ENCODE results near the gene CREBBP. TPM values are rescaled to one million over a fixed set of nuclear protein-coding genes. Genes with fewer than 3 reads are reported as not detected.

The CREBBP gene
- total RNA-seq, 2 donors from 2014 or later = 35.3 to 57.7 TPM

DNA sequence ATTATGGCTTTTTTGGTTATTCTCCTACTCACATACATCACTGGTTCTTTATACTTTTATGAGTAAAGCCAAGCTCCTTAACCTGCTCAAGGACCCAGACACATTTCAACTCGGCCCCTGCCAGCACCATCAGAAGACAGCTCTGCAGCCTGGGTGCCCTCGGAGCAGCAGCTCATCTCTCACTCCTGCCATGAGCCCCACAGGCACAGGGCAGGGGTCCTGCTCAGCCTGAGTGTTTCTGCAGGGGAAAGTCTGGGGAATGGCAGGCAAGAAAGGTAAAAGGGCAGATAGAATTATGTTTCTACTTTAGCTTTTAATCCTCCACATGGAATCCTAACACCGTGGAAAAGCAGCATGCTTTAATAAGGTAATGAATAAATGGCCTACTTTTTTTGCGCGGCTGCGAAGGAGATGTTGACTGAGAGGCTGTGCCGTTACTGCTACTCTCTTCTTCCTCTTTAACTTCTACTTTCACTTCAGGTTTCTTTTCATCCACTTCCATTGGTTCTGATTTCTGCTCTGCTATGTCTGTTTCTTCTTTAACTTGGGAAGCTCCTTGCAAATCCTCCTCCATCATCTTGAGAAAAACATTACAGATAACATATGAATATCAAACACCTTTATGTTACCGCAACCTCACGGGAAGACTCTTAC lies 113.1 kb downstream of the CREBBP start:
- no peak for TF ChIP-seq POLR2A (IDR thresholded peaks at IDR 0.05)
- TF ChIP-seq, protein P1, sequence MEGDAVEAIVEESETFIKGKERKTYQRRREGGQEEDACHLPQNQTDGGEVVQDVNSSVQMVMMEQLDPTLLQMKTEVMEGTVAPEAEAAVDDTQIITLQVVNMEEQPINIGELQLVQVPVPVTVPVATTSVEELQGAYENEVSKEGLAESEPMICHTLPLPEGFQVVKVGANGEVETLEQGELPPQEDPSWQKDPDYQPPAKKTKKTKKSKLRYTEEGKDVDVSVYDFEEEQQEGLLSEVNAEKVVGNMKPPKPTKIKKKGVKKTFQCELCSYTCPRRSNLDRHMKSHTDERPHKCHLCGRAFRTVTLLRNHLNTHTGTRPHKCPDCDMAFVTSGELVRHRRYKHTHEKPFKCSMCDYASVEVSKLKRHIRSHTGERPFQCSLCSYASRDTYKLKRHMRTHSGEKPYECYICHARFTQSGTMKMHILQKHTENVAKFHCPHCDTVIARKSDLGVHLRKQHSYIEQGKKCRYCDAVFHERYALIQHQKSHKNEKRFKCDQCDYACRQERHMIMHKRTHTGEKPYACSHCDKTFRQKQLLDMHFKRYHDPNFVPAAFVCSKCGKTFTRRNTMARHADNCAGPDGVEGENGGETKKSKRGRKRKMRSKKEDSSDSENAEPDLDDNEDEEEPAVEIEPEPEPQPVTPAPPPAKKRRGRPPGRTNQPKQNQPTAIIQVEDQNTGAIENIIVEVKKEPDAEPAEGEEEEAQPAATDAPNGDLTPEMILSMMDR (IDR thresholded peaks at IDR 0.05) = no peak
- Histone ChIP-seq H3K27me3 (no peaks in the 10 kb centered on the region), H3K27ac (no peak overlapping the region), H3K4me3 (no peak overlapping the region), H3K36me3 (replicated peaks in 1 of 2; ENCODE audit: insufficient read depth in 1 of 2, low read depth in 2 of 2) (peaks cover 16 to 31% of the 10 kb centered on the region in 2 donors), H3K4me1 (peaks cover 3% of the 10 kb centered on the region), H3K9me3 (no peaks in the 10 kb centered on the region)
- DNase-seq (no peak), ATAC-seq (no peak)
- 83 to 93% methylated on average over 9 of the region's 9 CpGs for WGBS, 2 donors
- intact Hi-C loops (cut with DNase I) = no loop called here

DNA sequence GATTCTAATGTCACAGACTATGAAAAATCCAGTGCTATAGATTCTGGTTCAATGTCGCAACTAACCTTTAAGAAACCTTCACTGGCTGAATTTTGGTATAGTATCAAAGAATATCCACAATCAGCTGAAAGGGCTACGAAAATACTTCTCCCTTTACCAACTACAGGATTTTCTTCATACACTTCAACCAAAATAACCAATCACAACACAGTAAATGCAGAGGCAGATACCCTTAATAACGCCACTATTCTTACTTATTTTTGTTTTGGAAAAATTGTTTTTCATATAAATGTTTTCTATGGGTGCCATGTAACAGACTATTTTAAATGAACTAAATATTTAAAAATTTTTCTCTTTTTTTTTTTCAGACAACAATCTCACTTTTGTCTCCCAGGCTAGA lies 114.3 kb downstream of the CREBBP start:
- Histone ChIP-seq H3K4me1 (no peaks in the 10 kb centered on the region), H3K4me3 (no peak overlapping the region), H3K27ac (no peak overlapping the region), H3K27me3 (no peaks in the 10 kb centered on the region), H3K9me3 (no peaks in the 10 kb centered on the region), H3K36me3 (replicated peaks in 1 of 2; ENCODE audit: insufficient read depth in 1 of 2, low read depth in 2 of 2) (peaks cover 16 to 35% of the 10 kb centered on the region in 2 donors)
- ATAC-seq (no peak), DNase-seq (no peak)
- 96% methylated on average over 3 of the region's 3 CpGs for WGBS, 2 donors
- no peak for TF ChIP-seq POLR2A (IDR thresholded peaks at IDR 0.05)
- TF ChIP-seq, protein P1 (IDR thresholded peaks at IDR 0.05) = no peak
- intact Hi-C loops (cut with DNase I) = no loop called here

DNA sequence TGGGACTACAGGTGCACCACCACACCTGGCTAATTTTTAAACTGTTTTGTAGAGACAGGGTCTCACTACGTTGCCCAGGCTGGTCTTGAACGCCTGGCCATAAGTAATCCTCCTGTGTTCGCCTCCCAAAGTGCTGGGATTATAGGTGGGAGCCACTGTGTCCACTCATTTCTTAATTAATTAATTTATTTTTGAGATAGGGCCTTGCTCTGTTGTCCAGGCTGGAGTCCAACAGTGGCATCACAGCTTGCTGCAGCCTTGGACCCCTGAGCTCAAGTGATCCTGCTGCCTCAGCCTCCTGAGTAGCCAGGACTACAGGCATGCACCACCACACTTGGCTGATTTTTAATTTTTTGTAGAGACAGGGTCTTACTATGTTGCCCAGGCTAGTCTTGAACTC lies 116.1 kb downstream of the CREBBP start:
- no peak for DNase-seq
- H3K27ac ChIP-seq = no peak overlapping the region
- TF ChIP-seq, protein P1 (IDR thresholded peaks at IDR 0.05) = no peak
- no peak for TF ChIP-seq POLR2A (IDR thresholded peaks at IDR 0.05)
- no peaks in the 10 kb centered on the region for H3K9me3 ChIP-seq
- intact Hi-C loops (cut with DNase I) = no loop called here
- no peaks in the 10 kb centered on the region for H3K27me3 ChIP-seq
- H3K36me3 ChIP-seq (replicated peaks in 1 of 2; ENCODE audit: insufficient read depth in 1 of 2, low read depth in 2 of 2) = peaks cover 6 to 30% of the 10 kb centered on the region in 2 donors
- ATAC-seq = no peak
- 88 to 96% methylated on average over 3 of the region's 3 CpGs for WGBS, 2 donors
- H3K4me3 ChIP-seq = no peak overlapping the region
- H3K4me1 ChIP-seq = no peaks in the 10 kb centered on the region

DNA sequence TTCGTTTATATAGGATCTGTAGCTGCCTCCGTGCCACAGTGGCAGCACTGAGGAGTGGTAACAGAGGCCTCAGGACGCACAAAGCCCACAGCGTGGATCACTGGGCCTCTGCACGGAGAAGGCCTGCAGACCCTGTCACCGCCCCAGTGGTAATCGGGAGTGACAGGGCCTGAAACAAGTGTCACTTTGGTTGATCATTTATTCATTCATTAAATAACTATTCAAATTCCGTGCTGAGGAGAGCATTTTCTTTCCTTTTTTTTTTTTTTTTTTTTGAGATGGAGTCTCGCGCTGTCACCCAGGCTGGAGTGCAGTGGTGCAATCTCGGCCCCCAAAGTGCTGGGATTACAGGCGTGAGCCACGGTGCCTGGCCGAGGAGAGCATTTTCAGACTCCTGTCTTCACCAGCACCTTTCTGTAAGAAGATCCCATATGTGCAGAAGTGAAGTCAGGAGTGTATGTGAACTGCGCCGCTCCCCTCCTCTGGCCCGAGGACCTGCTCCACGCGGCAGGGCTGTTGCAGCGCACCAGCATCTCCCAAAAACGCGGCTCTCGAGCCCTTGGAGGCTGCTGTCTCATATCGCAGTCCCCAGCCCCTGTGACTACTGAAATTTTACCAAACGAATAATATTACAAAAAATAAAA lies 118.3 kb downstream of the CREBBP start:
- no peaks in the 10 kb centered on the region for H3K27me3 ChIP-seq
- no peak overlapping the region for H3K27ac ChIP-seq
- H3K9me3 ChIP-seq = no peaks in the 10 kb centered on the region
- no peak overlapping the region for H3K4me3 ChIP-seq
- DNase-seq (no peak), ATAC-seq (no peak)
- TF ChIP-seq, protein P1 (IDR thresholded peaks at IDR 0.05) = no peak
- no peak for TF ChIP-seq POLR2A (IDR thresholded peaks at IDR 0.05)
- intact Hi-C loops (cut with DNase I) = no loop called here
- H3K36me3 ChIP-seq (replicated peaks in 1 of 2; ENCODE audit: insufficient read depth in 1 of 2, low read depth in 2 of 2) = peaks cover 4 to 21% of the 10 kb centered on the region in 2 donors
- no peaks in the 10 kb centered on the region for H3K4me1 ChIP-seq
- WGBS, 2 donors = 92 to 94% methylated on average over 25 of the region's 25 CpGs
